Activated CD4-positive, alpha-beta T cell treated with anti-CD3 and anti-CD28 coated beads, Interleukin-2, amount 10 ng/mL, durations not matched to agents 7 days and 5 days (primary cell): ENCODE measurements around the gene DEXI. TPM values are rescaled to one million over a fixed set of nuclear protein-coding genes. Genes with fewer than 3 reads are reported as not detected.
"Not testable (repeated sequence)": the region's sequence is repeated elsewhere in the genome, so short reads cannot be mapped to it uniquely, and the experiment has no call there.

Experiments used
- CTCF ChIA-PET: fragments of 350-600 bp; sonication (Branson Sonifier 250); formaldehyde crosslinking; loops from one replicate; lab custom pipeline; 2021; ENCODE audit warnings: antibody characterized with exemption; lab: Charles Lee
- POLR2A ChIA-PET: fragments of 350-600 bp; sonication (Branson Sonifier 250); formaldehyde crosslinking; loops from one replicate; lab custom pipeline; 2021; ENCODE audit warnings: antibody characterized with exemption; lab: Charles Lee
- DNase-seq: peaks from one replicate; pipeline ENCODE4 v3.0.0-alpha.2; 2020
- H3K27ac Mint-ChIP-seq: one replicate; pipeline ENCODE4 v1.8.0; 2021; ENCODE audit warnings: mild to moderate bottlenecking, moderate library complexity, mixed read lengths
- H3K27me3 Mint-ChIP-seq: one replicate; pipeline ENCODE4 v1.8.0; 2021; ENCODE audit warnings: mixed read lengths
- H3K36me3 Mint-ChIP-seq: one replicate; pipeline ENCODE4 v1.8.0; 2021; ENCODE audit warnings: low read depth, mixed read lengths
- H3K4me1 Mint-ChIP-seq: one replicate; pipeline ENCODE4 v1.8.0; 2021; ENCODE audit warnings: mixed read lengths
- H3K4me3 Mint-ChIP-seq: one replicate; pipeline ENCODE4 v1.8.0; 2021; ENCODE audit warnings: mild to moderate bottlenecking, moderate library complexity, mixed read lengths
- H3K9me3 Mint-ChIP-seq: one replicate; pipeline ENCODE4 v1.8.0; 2021; ENCODE audit warnings: mixed read lengths
- total RNA-seq, 2 experiments: library from RNA; stranded (reverse); gene quantifications; one replicate each; pipeline ENCODE4 v1.2.3, GENCODE V29; 2021

Gene DEXI
- total RNA-seq, 2 experiments from 2014 or later, result 29.2 to 36.9 TPM

GRCh38 chr16:10949424-10949970, 7.2 kb upstream of the DEXI start:
- Mint-ChIP-seq H3K4me1 (peaks cover 68% of the 10 kb centered on the region), H3K36me3 (peaks cover 2% of the 10 kb centered on the region), H3K27me3 (no peaks in the 10 kb centered on the region), H3K4me3 (no peak overlapping the region), H3K27ac (peak overlapping the region; percentile 83), H3K9me3 (no peaks in the 10 kb centered on the region)
- ChIA-PET CTCF (interaction anchor here (0.6 to 3.8 kb wide), 10 partner anchors 13 to 1145 kb away, joined by 3 to 29 read pairs (median 4); partner anchors contain the start of genes SOCS1 and ZC3H7A), POLR2A (no interaction called here)
- DNase-seq, result peak; percentile 79

GRCh38 chr16:10947211-10947787, 5.0 kb upstream of the DEXI start:
- ChIA-PET CTCF (interaction anchor here (1.3 to 3.8 kb wide), 4 partner anchors 15 to 850 kb away, joined by 3 to 29 read pairs (median 4); partner anchors contain the start of gene ZC3H7A), POLR2A (no interaction called here)
- no peak for DNase-seq
- Mint-ChIP-seq H3K9me3 (no peaks in the 10 kb centered on the region), H3K4me3 (no peak overlapping the region), H3K27me3 (no peaks in the 10 kb centered on the region), H3K36me3 (peaks cover 2% of the 10 kb centered on the region), H3K4me1 (peaks cover 69% of the 10 kb centered on the region), H3K27ac (no peak overlapping the region)

- Mint-ChIP-seq H3K27me3 (no peaks in the 10 kb centered on the region), H3K9me3 (no peaks in the 10 kb centered on the region), H3K4me1 (peaks cover 68% of the 10 kb centered on the region), H3K4me3 (peak overlapping the region; percentile 87), H3K36me3 (peaks cover 2% of the 10 kb centered on the region), H3K27ac (no peak overlapping the region)
- ChIA-PET POLR2A (no interaction called here), CTCF (interaction anchor here (1.7 kb wide), 1 partner anchor 425 kb away, joined by 3 read pairs; no protein-coding TSS in a partner anchor)
- no peak for DNase-seq
Measured at GRCh38 chr16:10946308-10946707, 4.0 kb upstream of the DEXI start.

GRCh38 chr16:10945065-10945787, 3.0 kb upstream of the DEXI start:
- ChIA-PET POLR2A (no interaction called here), CTCF (interaction anchor here (0.9 to 2.0 kb wide), 4 partner anchors 10 to 19 kb away, joined by 3 to 9 read pairs (median 4); no protein-coding TSS in a partner anchor)
- Mint-ChIP-seq H3K4me1 (peaks cover 67% of the 10 kb centered on the region), H3K27me3 (no peaks in the 10 kb centered on the region), H3K36me3 (peaks cover 8% of the 10 kb centered on the region), H3K27ac (peak overlapping the region; percentile 89), H3K4me3 (peak overlapping the region; percentile 87), H3K9me3 (no peaks in the 10 kb centered on the region)
- DNase-seq, result no peak

GRCh38 chr16:10944249-10945064, 2.2 kb upstream of the DEXI start, which contains the start of gene CLEC16A:
TSS of gene CLEC16A (plus strand) at chr16:10944564. CDS start at chr16:10944718, 154 bp downstream.
- no peaks in the 10 kb centered on the region for H3K9me3 Mint-ChIP-seq
- CTCF ChIA-PET, result interaction anchor here (0.9 to 2.0 kb wide), 4 partner anchors 11 to 20 kb away, joined by 3 to 9 read pairs (median 4); no protein-coding TSS in a partner anchor
- POLR2A ChIA-PET, result no interaction called here
- H3K4me1 Mint-ChIP-seq, result peaks cover 67% of the 10 kb centered on the region
- H3K27ac Mint-ChIP-seq, result peak within 1 kb of the TSS; percentile 89
- DNase-seq, result peak; percentile 96
- H3K27me3 Mint-ChIP-seq, result no peaks in the 10 kb centered on the region
- H3K4me3 Mint-ChIP-seq, result peak within 1 kb of the TSS; percentile 87
- H3K36me3 Mint-ChIP-seq, result peaks cover 14% of the 10 kb centered on the region

DNA sequence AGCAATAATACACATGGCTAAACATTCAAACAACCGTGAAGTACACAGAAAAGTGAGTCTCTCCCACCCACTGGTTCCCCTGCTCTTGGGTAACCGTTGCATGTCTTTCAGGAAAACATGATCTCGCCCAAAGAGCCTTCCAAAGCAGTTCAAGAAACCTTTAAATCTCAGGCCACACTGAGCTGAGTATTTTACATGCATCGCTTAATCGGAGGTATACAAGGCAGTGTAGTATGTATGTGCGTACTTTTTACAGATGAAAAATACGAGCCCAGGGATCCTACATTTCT, 741 bp upstream of the DEXI start:
- peaks cover 71% of the 10 kb centered on the region for H3K4me1 Mint-ChIP-seq
- ChIA-PET POLR2A (no interaction called here), CTCF (interaction anchor here (0.5 kb wide), 1 partner anchor 415 kb away, joined by 3 read pairs; no protein-coding TSS in a partner anchor)
- no peak for DNase-seq
- H3K27ac Mint-ChIP-seq, result peak overlapping the region; percentile 79
- no peaks in the 10 kb centered on the region for H3K9me3 Mint-ChIP-seq
- H3K27me3 Mint-ChIP-seq, result no peaks in the 10 kb centered on the region
- peak overlapping the region; percentile 75 for H3K4me3 Mint-ChIP-seq
- peaks cover 25% of the 10 kb centered on the region for H3K36me3 Mint-ChIP-seq

GRCh38 chr16:10941935-10942351, 325 bp downstream of the DEXI start:
- Mint-ChIP-seq H3K4me3 (peak overlapping the region; percentile 83), H3K36me3 (peaks cover 25% of the 10 kb centered on the region), H3K27ac (peak overlapping the region; percentile 88), H3K4me1 (peaks cover 77% of the 10 kb centered on the region)
- H3K9me3 Mint-ChIP-seq, H3K27me3 Mint-ChIP-seq, DNase-seq: not testable (repeated sequence)
- ChIA-PET CTCF (interaction anchor here (0.6 to 2.2 kb wide), 6 partner anchors 15 to 314 kb away, joined by 3 to 8 read pairs (median 4); partner anchors contain the start of gene SOCS1), POLR2A (interaction anchor here (1.0 kb wide), 1 partner anchor 198 kb away, joined by 5 read pairs; the partner anchor contains the start of gene NUBP1)

- peaks cover 80% of the 10 kb centered on the region for H3K4me1 Mint-ChIP-seq
- H3K27ac Mint-ChIP-seq, result peak overlapping the region; percentile 88
- no peak for DNase-seq
- no peaks in the 10 kb centered on the region for H3K27me3 Mint-ChIP-seq
- peaks cover 26% of the 10 kb centered on the region for H3K36me3 Mint-ChIP-seq
- H3K9me3 Mint-ChIP-seq, result no peaks in the 10 kb centered on the region
- ChIA-PET POLR2A (interaction anchor here (0.9 kb wide), 1 partner anchor 197 kb away, joined by 3 read pairs; no protein-coding TSS in a partner anchor), CTCF (interaction anchor here (0.9 to 2.2 kb wide), 4 partner anchors 9 to 23 kb away, joined by 3 to 8 read pairs (median 4); no protein-coding TSS in a partner anchor)
- peak overlapping the region; percentile 83 for H3K4me3 Mint-ChIP-seq
Measured at GRCh38 chr16:10941127-10941933, 938 bp downstream of the DEXI start.

DNA sequence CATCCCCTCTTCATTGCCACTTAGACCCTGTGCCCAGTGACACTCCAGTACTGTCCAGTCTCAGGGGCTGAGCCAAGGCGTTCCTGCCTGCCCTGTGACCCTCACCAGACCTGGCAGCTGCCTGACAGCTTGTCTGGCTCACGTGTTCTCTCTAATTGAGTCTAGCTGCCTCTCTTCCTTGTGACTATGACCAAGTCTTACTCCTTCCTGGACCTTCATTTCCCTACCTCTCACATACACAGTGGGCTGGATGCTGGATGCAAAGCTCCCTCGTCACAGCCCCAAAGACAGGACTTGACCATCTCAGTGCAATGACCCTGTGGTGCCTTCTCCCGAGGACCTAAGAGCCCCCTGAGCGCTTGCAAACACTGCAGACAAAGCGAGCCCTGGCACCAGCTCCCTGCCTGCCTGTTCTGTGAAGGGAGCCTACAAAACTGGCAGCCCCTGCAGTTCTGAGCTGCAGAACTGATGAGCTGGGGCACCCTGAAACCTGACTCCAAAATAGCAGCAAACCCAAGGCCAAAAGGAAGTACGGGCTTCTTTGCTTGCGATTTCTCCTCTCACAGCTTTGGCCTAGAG, 1.7 kb downstream of the DEXI start:
- peaks cover 79% of the 10 kb centered on the region for H3K4me1 Mint-ChIP-seq
- H3K9me3 Mint-ChIP-seq, result no peaks in the 10 kb centered on the region
- ChIA-PET CTCF (interaction anchor here (0.5 to 2.5 kb wide), 6 partner anchors 9 to 615 kb away, joined by 3 to 8 read pairs (median 4); no protein-coding TSS in a partner anchor), POLR2A (interaction anchor here (0.9 kb wide), 1 partner anchor 196 kb away, joined by 3 read pairs; no protein-coding TSS in a partner anchor)
- no peak for DNase-seq
- H3K36me3 Mint-ChIP-seq, result peaks cover 31% of the 10 kb centered on the region
- H3K4me3 Mint-ChIP-seq, result peak overlapping the region; percentile 83
- peak overlapping the region; percentile 57 for H3K27ac Mint-ChIP-seq
- H3K27me3 Mint-ChIP-seq, result no peaks in the 10 kb centered on the region

GRCh38 chr16:10939649-10940234, 2.5 kb downstream of the DEXI start:
- H3K27ac Mint-ChIP-seq, result peak overlapping the region; percentile 52
- POLR2A ChIA-PET, result interaction anchor here (0.6 kb wide), 1 partner anchor 387 kb away, joined by 3 read pairs; no protein-coding TSS in a partner anchor
- H3K4me1 Mint-ChIP-seq, result peaks cover 80% of the 10 kb centered on the region

More at GRCh38 chr16:10939649-10940234, 2.5 kb downstream of the DEXI start:
- Mint-ChIP-seq H3K9me3 (no peaks in the 10 kb centered on the region), H3K36me3 (peaks cover 32% of the 10 kb centered on the region), H3K4me3 (peak overlapping the region; percentile 83), H3K27me3 (no peaks in the 10 kb centered on the region)
- CTCF ChIA-PET, result interaction anchor here (0.5 to 2.5 kb wide), 2 partner anchors 21 to 616 kb away, joined by 3 to 6 read pairs; no protein-coding TSS in a partner anchor
- no peak for DNase-seq
